Measurements from ENCODE around the gene USH1C. TPM values are rescaled to one million over a fixed set of nuclear protein-coding genes. Genes with fewer than 3 reads are reported as not detected.

USH1C gene
- total RNA-seq, 1 experiment from 2014 or later: not detected

DNA sequence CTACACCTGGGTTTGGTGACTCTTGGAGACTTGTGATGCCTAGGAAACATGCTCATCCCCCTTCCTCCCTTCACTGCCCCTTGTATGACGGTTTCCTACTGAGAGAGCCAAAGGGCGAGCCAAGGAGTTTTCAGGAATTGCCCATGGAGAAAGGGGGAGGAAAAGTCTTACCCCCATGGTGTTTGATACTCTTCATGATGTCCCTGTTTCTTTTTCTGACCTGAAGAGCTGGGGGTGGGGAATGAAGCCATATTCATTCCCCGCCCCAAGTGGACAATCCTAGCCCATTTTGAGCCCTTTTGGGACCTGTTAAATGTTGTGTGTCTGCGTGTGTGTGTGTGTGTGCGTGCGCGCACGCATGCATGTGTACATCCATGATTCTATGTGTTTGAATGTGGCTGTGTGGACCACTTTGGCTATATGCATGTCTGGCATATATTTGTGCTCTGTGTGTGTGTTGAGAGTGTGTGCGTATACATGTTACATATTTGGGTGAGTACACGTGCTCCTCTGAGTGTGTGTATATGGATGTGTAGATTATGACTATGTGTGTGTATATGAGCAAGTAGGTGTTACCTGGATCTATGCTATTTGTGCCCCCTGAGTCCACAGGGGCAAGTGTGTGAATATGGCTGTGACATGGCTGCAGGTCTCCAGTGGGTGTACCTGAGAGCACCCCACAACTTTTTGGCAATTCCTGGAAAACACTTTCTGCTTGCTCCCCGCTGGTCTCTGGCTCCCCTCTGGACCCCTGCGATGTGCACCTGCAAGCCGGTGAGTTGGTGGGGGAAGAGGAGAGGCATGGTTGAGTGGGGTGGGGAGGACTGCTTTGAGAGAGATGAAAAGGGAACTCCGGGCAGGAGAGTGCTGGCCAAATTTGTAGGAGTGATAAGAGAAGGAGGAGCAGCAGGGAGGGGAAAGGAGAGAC lies 27.5 kb upstream of the USH1C start:
- no peak for DNase-seq (ENCODE audit: low spot score)

- DNase-seq (ENCODE audit: low spot score): no peak
Measured at GRCh38 chr11:17570034-17570433, 25.8 kb upstream of the USH1C start.

DNA sequence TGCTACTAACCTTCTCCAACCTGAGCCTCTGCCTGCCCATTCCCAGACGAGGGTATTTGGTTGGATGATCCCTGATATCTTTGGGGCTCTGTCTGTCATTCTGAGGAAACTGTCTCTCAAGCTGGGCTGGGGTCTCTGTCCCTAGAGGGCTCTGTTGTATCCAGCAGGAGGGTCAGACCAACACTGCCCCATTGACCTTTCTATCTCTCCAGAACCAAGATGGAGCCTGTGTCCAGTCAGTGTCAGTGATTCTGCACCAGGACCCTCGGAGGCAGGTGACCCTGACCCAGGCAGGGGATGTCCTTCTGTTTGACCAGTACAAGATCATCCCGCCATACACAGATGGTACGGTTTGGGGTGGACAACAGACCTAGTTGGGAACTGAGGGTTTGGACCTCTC lies 24.7 kb upstream of the USH1C start:
- DNase-seq (ENCODE audit: low spot score): no peak

DNA sequence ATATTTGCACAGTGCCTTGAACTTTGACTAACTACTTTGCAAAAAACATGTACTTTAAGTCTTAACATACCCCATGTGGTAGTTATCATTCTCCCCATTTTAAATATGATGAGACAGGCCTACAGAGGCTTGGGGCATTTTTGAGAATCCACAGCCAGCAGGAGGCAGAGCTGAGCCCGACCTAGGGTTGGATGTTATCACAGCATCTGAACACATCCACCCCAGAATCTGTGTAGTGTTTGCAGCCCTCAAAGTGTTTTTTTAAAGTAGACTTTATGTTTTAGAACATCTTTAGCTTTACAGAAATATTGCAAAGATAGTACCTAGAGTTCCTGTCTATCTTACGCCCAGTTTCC lies 20.4 kb upstream of the USH1C start:
- DNase-seq (ENCODE audit: low spot score): no peak

DNA sequence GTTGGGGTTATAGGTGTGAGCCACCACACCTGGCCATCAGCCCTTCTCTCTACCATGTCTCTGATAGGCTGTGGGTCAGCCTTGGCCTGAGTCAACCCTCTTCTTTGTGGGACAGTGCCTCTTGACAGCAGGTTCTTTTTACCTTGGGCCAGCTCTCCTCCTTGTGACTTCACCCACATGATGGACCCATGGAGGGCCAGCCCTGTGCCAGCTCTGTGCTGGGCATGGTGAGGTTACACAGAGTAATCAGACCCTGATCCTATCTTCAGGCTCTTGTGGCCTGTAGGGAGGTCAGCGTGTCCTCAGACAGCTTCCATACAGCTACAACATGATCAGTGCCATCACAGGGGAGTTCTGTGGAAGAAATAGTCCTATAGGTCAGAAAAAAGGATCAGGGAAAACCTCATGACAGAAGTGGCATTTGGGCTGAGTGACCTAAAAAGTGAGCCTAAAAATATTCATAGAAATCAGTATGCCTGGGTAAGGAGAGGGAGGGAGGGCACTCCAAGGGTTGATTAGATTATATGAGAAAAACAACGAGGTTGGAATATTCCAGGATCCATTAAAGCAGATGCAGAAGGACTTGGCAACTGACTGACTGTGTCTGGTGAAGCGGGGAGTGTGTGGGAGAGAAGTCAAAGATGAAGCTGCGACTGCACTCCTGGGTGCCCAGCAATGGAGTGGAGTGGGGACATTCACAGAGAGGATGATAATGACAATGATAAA lies 19.9 kb upstream of the USH1C start:
- no peak for DNase-seq (ENCODE audit: low spot score)

- DNase-seq (ENCODE audit: low spot score): peak; percentile 19
Measured at GRCh38 chr11:17563231-17563646, 19.0 kb upstream of the USH1C start.

DNA sequence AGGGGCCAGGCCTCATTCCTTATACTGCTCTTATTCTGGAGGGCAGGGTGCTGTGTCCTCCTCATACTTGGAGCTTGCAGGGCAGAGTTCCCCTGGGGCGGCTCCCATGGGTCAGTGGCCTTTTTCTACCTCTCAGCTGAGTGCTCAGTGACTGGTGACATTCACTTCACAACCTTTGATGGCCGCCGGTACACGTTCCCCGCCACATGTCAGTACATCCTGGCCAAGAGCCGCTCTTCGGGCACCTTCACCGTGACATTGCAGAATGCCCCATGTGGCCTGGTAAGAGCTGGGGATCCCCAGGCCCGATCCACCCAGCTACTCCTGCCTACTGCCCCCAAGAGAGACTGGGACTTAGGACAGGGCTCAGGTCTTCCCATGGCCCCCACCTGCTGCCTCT lies 17.3 kb upstream of the USH1C start:
- no peak for DNase-seq (ENCODE audit: low spot score)

- DNase-seq (ENCODE audit: low spot score): no peak
Measured at GRCh38 chr11:17561111-17561415, 16.8 kb upstream of the USH1C start.

DNA sequence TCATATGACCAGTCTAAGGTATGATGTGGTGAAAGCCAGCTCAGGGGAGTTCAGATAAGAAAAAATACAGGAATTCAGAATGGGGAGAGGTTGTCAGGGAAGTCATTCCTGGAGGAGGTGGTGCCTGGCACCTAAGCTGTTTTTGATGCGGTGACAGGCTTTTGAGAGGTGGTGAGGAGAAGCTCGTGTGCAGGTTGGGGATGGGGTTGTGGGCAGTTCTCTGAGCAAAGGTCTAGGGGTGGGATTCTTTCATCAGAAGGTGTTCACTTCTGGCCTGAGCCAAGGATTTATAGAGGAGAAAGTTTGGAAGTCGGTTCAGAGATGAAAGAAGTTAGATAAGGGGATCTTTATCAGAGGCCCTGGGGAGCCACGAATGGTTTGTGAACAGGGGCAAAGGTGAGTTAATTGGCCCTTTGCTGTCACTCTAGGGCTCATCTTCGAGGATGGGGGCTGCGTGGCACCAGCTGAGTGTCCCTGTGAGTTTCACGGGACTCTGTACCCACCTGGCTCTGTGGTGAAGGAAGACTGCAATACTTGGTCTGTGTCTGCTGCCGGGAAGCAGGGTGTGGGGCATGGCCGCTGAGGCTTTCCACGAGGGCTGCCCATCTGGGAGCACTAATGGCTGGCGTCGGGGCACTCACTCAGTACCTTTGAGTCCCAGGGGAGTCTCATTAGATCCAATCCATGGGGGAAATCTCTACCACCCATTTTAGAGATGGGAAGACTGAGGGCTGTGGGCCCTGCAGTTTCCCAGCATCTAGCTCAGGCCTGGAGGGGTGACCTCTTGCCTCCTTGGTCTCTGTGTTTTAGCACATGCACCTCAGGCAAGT lies 16.3 kb upstream of the USH1C start:
- no peak for DNase-seq (ENCODE audit: low spot score)

GRCh38 chr11:17559341-17560087 lies 15.3 kb upstream of the USH1C start:
- DNase-seq (ENCODE audit: low spot score): no peak

GRCh38 chr11:17558916-17559315 lies 14.7 kb upstream of the USH1C start:
- DNase-seq (ENCODE audit: low spot score): no peak

GRCh38 chr11:17558025-17558780 lies 14.0 kb upstream of the USH1C start:
- DNase-seq (ENCODE audit: low spot score): no peak

DNA sequence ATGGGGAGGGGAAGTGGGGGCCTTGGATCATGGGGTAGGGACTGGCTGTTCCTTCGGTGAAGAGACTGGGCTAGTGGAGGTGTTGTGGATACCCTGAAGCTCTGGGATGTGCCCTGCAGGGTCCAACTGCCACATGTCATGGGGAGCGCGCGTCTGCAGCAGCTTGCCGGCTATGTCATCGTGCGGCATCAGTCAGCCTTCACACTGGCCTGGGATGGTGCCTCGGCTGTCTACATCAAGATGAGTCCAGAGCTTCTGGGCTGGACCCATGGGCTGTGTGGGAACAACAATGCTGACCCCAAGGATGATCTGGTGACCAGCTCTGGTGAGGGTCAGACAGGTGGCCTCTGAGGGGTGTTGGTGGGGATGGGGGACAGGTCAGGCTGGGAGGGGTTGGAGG lies 12.8 kb upstream of the USH1C start:
- no peak for DNase-seq (ENCODE audit: low spot score)

DNA sequence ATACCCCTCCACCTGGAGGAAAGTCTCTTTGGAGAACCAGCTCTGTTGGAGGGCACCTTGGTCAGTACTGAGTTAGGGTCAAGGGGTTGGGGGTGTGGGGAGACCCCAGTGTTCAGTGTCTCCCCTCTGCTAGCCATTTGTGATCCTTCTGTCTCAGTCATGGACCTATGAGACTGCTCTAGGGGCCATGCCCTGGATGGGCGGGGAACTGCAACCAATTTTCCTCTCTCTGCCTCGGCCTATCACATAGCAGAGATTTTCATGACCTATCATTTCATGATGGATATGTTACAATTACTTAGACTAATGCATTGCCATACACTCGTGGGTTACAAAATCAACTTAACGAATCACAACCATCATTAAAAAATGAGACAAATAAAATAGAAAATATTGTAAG lies 10.3 kb upstream of the USH1C start:
- DNase-seq (ENCODE audit: low spot score): no peak

GRCh38 chr11:17553249-17553546 lies 9.0 kb upstream of the USH1C start:
- DNase-seq (ENCODE audit: low spot score): no peak

GRCh38 chr11:17552392-17553248 lies 8.4 kb upstream of the USH1C start:
- DNase-seq (ENCODE audit: low spot score): no peak

DNA sequence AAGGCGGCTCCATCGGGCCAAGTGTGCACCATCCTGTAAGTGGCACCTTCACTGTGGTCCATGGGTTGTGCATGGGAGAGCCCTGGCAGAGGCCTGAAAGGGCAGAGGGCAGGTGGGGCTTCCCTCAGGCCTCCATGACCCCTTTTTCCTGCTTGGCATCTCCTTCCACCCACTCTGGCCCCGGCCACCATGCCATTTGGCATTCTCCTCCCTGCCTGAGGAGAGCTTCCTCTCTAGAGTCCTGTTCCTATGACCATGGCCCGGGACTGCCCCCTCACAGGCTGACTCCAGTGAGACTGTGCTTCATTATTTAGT lies 7.8 kb upstream of the USH1C start:
- no peak for DNase-seq (ENCODE audit: low spot score)

DNA sequence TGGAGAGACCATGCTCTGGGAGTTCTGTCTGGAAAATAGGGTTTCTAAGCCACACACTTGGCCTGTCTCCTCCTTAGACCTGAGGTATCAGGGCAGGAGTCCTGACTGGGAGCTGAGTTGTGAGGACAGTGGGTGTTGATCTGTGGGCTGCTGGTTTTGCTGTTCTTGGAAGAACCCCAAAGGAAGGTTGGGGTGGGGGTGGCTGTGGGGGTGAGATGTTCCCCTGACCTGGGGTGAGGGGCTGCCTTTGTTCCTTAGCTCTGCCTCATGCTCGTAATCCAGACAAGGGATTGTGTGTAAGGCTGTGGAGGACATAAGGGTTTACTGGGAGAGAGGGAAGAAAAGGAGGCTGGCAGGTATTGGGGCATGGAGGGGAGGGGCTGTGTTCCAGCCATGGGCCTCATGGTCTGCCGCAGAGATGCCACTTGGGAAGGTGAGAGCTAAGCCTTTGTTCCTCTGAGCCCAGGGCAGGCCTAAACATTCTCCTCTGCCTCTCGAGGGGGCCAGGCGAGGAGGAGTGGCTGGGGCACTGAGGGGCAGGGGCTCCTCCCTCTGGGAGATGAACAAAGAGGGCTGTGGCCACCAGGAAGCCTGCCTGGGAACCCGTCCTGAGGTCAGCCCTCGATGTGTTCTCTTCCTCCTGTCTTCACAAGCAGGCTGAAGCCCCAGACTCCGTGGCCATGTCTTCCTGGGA lies 7.3 kb upstream of the USH1C start:
- no peak for DNase-seq (ENCODE audit: low spot score)

DNA sequence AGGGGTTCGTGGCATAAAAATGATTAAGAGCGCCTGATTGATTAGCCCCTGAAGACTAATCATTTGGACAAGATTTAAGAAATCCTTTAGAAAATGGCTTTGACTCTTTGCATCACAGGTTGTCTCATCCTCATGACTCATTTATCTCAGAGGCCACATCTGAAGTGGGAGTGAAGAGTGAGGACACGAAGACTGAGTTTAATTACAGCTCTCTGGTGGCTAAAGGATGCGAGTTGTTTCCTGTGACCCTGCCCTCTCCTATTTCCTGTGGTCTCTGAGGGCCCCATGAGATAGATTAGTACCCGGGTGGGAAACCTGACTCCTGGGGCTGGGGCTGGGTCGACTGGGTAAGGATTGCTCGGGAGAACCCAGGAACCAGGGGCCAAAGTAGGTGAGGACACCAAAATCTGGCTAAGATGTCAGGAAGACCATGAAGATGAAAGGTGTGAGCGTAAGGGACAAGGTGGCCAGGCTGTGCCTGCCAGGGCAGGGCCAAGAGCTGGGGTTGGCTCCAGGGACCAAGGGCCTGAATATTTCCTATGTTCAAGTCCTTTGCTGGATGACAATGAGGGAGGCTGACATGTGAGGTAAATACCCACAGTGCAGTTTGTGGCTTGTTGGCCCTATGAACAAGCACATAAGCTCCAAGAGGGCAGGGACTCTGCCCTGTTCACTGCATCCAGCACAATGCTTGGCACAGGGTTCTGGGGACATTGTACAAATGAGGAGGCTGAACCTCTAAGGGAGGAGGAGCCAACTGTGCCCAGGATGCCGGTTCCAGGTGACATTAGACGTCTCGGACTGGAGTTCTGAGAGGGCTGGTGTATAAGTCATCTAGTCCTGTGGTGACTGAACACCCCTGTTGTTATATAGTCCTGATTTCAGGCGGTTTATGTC lies 6.5 kb upstream of the USH1C start:
- no peak for DNase-seq (ENCODE audit: low spot score)

Measured in A172 (cell line).